IMR-90 (cell line): ENCODE measurements around the gene NT5E. TPM values are rescaled to one million over a fixed set of nuclear protein-coding genes. Genes with fewer than 3 reads are reported as not detected.

Experiments used
- ATAC-seq: fragments of 200-7000 bp; cut with Tn5 transposase; 2 replicates; pipeline ENCODE4 v1.9.1; 2020; ENCODE audit warnings: low read depth, mild to moderate bottlenecking, moderate library complexity
- BruUV-seq: library from RNA; stranded (reverse); fragments of 400-500 nt; replicated peaks from 2 replicates; lab custom pipeline; 2021; lab: Mats Ljungman, UMichigan
- CTCF ChIA-PET: fragments of 300-600 bp; formaldehyde crosslinking; extraction: SDS; loops from one replicate; lab custom pipeline; 2021; ENCODE audit warnings: antibody characterized with exemption; lab: Yijun Ruan, JAX
- POLR2A ChIA-PET: fragments of 300-600 bp; sonication (Branson Sonifier 250); formaldehyde crosslinking; loops from one replicate; lab custom pipeline; 2022; ENCODE audit warnings: antibody characterized with exemption; ENCODE audit not compliant: unreplicated experiment; lab: Charles Lee
- DNase-seq: peaks from one replicate; pipeline ENCODE4 v3.0.0; 2013
- H2AFZ ChIP-seq: replicated peaks from 2 replicates; pipeline ENCODE3; 2013; ENCODE audit warnings: low read length, mild to moderate bottlenecking; ENCODE audit not compliant: poor library complexity
- H2AK5ac ChIP-seq: 2 replicates; pipeline ENCODE4 v1.6.1; 2013; ENCODE audit warnings: low read depth, low read length, inconsistent platforms
- H2AK9ac ChIP-seq: replicated peaks from 2 replicates; pipeline ENCODE3; 2013; ENCODE audit warnings: mild to moderate bottlenecking, low read depth, low read length, moderate library complexity; ENCODE audit not compliant: poor library complexity
- H2BK120ac ChIP-seq: 2 replicates; pipeline ENCODE4 v1.6.1; 2013; ENCODE audit warnings: low read depth, low read length, inconsistent platforms
- H2BK15ac ChIP-seq: 3 replicates; pipeline ENCODE4 v1.6.1; 2013; ENCODE audit warnings: low read depth, low read length, inconsistent platforms
- H2BK20ac ChIP-seq: 2 replicates; pipeline ENCODE4 v1.6.1; 2013; ENCODE audit warnings: low read depth, mild to moderate bottlenecking, inconsistent platforms, low read length, moderate library complexity
- H2BK5ac ChIP-seq: 2 replicates; pipeline ENCODE4 v1.6.1; 2013; ENCODE audit warnings: mild to moderate bottlenecking, low read depth, low read length, inconsistent platforms; ENCODE audit not compliant: poor library complexity, severe bottlenecking
- H3K14ac ChIP-seq: replicated peaks from 2 replicates; pipeline ENCODE4 v1.6.1; 2013; ENCODE audit warnings: low read depth, low read length, inconsistent platforms
- H3K18ac ChIP-seq: 2 replicates; pipeline ENCODE4 v1.6.1; 2013; ENCODE audit warnings: low read depth, low read length, control low read depth
- H3K23ac ChIP-seq: 2 replicates; pipeline ENCODE4 v1.6.1; 2013; ENCODE audit warnings: low read depth, low read length, inconsistent platforms
- H3K27ac ChIP-seq: 2 replicates; pipeline ENCODE4 v1.5.1; 2013; ENCODE audit warnings: mild to moderate bottlenecking, control low read depth, low read length; ENCODE audit not compliant: insufficient read depth
- H3K27me3 ChIP-seq: 2 replicates; pipeline ENCODE4 v1.6.1; 2013; ENCODE audit warnings: low read length; ENCODE audit not compliant: control insufficient read depth, insufficient read depth
- H3K36me3 ChIP-seq: 2 replicates; pipeline ENCODE4 v1.6.1; 2013; ENCODE audit warnings: low read length, mixed read lengths; ENCODE audit not compliant: control insufficient read depth, insufficient read depth
- H3K4ac ChIP-seq: 2 replicates; pipeline ENCODE4 v1.6.1; 2013; ENCODE audit warnings: low read depth, low read length, inconsistent platforms
- H3K4me1 ChIP-seq: 2 replicates; pipeline ENCODE4 v1.6.1; 2013; ENCODE audit warnings: low read length, mixed read lengths; ENCODE audit not compliant: control insufficient read depth, insufficient read depth
- H3K4me2 ChIP-seq: 2 replicates; pipeline ENCODE4 v1.6.1; 2013; ENCODE audit warnings: low read depth, mild to moderate bottlenecking, control low read depth, low read length, moderate library complexity
- H3K4me3 ChIP-seq: 2 replicates; pipeline ENCODE4 v1.5.1; 2013; ENCODE audit warnings: low read depth, mild to moderate bottlenecking, control low read depth, low read length, moderate library complexity; ENCODE audit not compliant: insufficient read depth
- H3K56ac ChIP-seq: 2 replicates; pipeline ENCODE4 v1.6.1; 2013; ENCODE audit warnings: low read length, inconsistent platforms; ENCODE audit not compliant: insufficient read depth; ENCODE audit errors: extremely low read depth
- H3K79me1 ChIP-seq, 2 experiments: 2 replicates each; pipeline ENCODE4 v1.6.1; 2013; ENCODE audit warnings: low read length in 2 of 2, inconsistent platforms in 1 of 2, low read depth in 1 of 2
- H3K9ac ChIP-seq: 2 replicates; pipeline ENCODE4 v1.6.1; 2013; ENCODE audit warnings: low read depth, low read length, control low read depth
- H3K9me1 ChIP-seq: 2 replicates; pipeline ENCODE4 v1.6.1; 2013; ENCODE audit warnings: low read length, inconsistent platforms; ENCODE audit not compliant: insufficient read depth
- H3K9me3 ChIP-seq: 2 replicates; pipeline ENCODE4 v1.6.1; 2013; ENCODE audit warnings: low read length; ENCODE audit not compliant: control insufficient read depth, insufficient read depth
- H4K20me1 ChIP-seq: 2 replicates; pipeline ENCODE4 v1.6.1; 2013; ENCODE audit warnings: low read length, inconsistent platforms; ENCODE audit not compliant: insufficient read depth
- H4K5ac ChIP-seq: 2 replicates; pipeline ENCODE4 v1.6.1; 2013; ENCODE audit warnings: mild to moderate bottlenecking, low read depth, low read length, control low read depth
- H4K8ac ChIP-seq, 2 experiments: 2 replicates each; pipeline ENCODE4 v1.6.1; 2013; ENCODE audit warnings: low read depth in 2 of 2, low read length in 2 of 2, control low read depth in 1 of 2, inconsistent platforms in 1 of 2
- H4K91ac ChIP-seq: 2 replicates; pipeline ENCODE4 v1.6.1; 2013; ENCODE audit warnings: low read depth, low read length, inconsistent platforms; ENCODE audit not compliant: insufficient read depth
- BHLHE40 ChIP-seq: fragments of 150-350 bp; IDR thresholded peaks from 2 replicates; pipeline ENCODE4 v1.6.1; 2016; ENCODE audit warnings: mild to moderate bottlenecking, low read depth, low read length
- CHD1 ChIP-seq: IDR thresholded peaks from 2 replicates; pipeline ENCODE4 v1.6.1; 2012; ENCODE audit warnings: low read depth, low read length, improper control_type of control experiment
- POLR2A ChIP-seq: IDR thresholded peaks from 2 replicates; pipeline ENCODE4 v1.6.1; 2012; ENCODE audit warnings: mild to moderate bottlenecking, low read depth, low read length
- RCOR1 ChIP-seq: IDR thresholded peaks from 2 replicates; pipeline ENCODE4 v1.6.1; 2012; ENCODE audit warnings: mild to moderate bottlenecking, low read length, improper control_type of control experiment; ENCODE audit not compliant: insufficient replicate concordance
- WGBS, 2 experiments: methylation state at CpG; one replicate each; pipeline versions ENCODE4 v1.1.5 to v1.1.7; 2013; ENCODE audit warnings: missing lambda C conversion rate in 2 of 2; ENCODE audit not compliant: insufficient read length in 1 of 2; ENCODE audit errors: extremely low coverage in 2 of 2; 5-methylcytosine and 5-hydroxymethylcytosine counted together
- dilution Hi-C: fragments of 300-500 bp; cut with HindIII; formaldehyde crosslinking; loops from one replicate; pipeline ENCODE4 v1.14.3; 2018; ENCODE audit warnings: low sequenced_read_pairs; ENCODE audit not compliant: unreplicated experiment
- in situ Hi-C: fragments of 300-500 bp; cut with MboI; formaldehyde crosslinking; loops from 3 replicates; pipeline ENCODE4 v1.14.3; 2019; ENCODE audit warnings: low sequenced_read_pairs, inconsistent platforms, mixed read lengths
- intact Hi-C: fragments of 100-400 bp; cut with micrococcal nuclease; formaldehyde crosslinking; loops from 2 replicates; pipeline ENCODE4 v1.10.0; 2022
- polyA plus RNA-seq, 3 experiments: library from polyadenylated mRNA; depleted of rRNA; stranded (reverse); fragments of >200 nt; gene quantifications; 2 replicates each; pipeline ENCODE4 v1.2.3, GENCODE V29; 2012; ENCODE audit warnings: low replicate concordance in 1 of 3
- total RNA-seq: library from RNA; depleted of rRNA; stranded (reverse); fragments of >200 nt; gene quantifications from 2 replicates; pipeline ENCODE4 v1.2.3, GENCODE V29; 2012

Gene NT5E
- total and polyA plus RNA-seq, 2 of the 4 experiments (the other 2 are of a cell fraction): 153 to 280 TPM

GRCh38 chr6:85482206-85482904 is 32.5 kb downstream of the NT5E start:
- H4K5ac ChIP-seq: no peak overlapping the region
- H3K9ac ChIP-seq: no peak overlapping the region; the same call in 1 of the 2 replicates
- DNase-seq (no peak), ATAC-seq (peak; percentile 24; the same call in 1 of the 2 replicates)
- peak overlapping the region; percentile 41 for H2AK5ac ChIP-seq
- ChIA-PET POLR2A (interaction anchor here (1.0 to 1.3 kb wide), 2 partner anchors 17 to 33 kb away, joined by 3 read pairs; partner anchors contain the start of gene NT5E), CTCF (interaction anchor here (0.6 to 2.2 kb wide), 31 partner anchors 8 to 142 kb away, joined by 3 to 30 read pairs (median 4); partner anchors contain the start of gene NT5E)
- intact Hi-C loops (no loop called here), in situ Hi-C loops (loop anchor here (5.0 kb wide), 1 partner anchor 130 kb away; no protein-coding TSS in a partner anchor), dilution Hi-C loops (no loop called here)
- no peak overlapping the region for H3K4me2 ChIP-seq
- no peak overlapping the region for H3K18ac ChIP-seq
- peak overlapping the region; percentile 41; the same call in 1 of the 2 replicates for H4K91ac ChIP-seq
- H2AFZ ChIP-seq: peak overlapping the region; percentile 16
- H3K23ac ChIP-seq: peak overlapping the region; percentile 68
- H4K8ac ChIP-seq: peak overlapping the region; percentile 5 to 56; a peak in 3 of 4 replicates
- H3K56ac ChIP-seq: peak overlapping the region; percentile 4; the same call in 1 of the 2 replicates
- peak overlapping the region; percentile 60; the same call in 1 of the 2 replicates for H2BK20ac ChIP-seq
- peak overlapping the region; percentile 47 for H2BK5ac ChIP-seq
- no peaks in the 10 kb centered on the region for H3K9me3 ChIP-seq
- TF ChIP-seq CHD1: no peak
- TF ChIP-seq BHLHE40: no peak
- TF ChIP-seq POLR2A: no peak
- TF ChIP-seq RCOR1: no peak
- H3K27me3 ChIP-seq: no peaks in the 10 kb centered on the region
- peaks cover 16% of the 10 kb centered on the region for H3K9me1 ChIP-seq
- no peak overlapping the region for H3K4me3 ChIP-seq
- H3K36me3 ChIP-seq: peaks cover 16% of the 10 kb centered on the region
- no peak overlapping the region for H2AK9ac ChIP-seq
- BruUV-seq: no TSS peak
- H3K14ac ChIP-seq: peak overlapping the region; percentile 78
- peaks cover 3% of the 10 kb centered on the region; the same call in 1 of the 2 replicates for H3K4me1 ChIP-seq
- peaks cover 32 to 62% of the 10 kb centered on the region in 2 experiments for H3K79me1 ChIP-seq
- no peaks in the 10 kb centered on the region for H4K20me1 ChIP-seq
- H2BK15ac ChIP-seq: no peak overlapping the region
- H3K27ac ChIP-seq: no peak overlapping the region
- H2BK120ac ChIP-seq: peak overlapping the region; percentile 12
- no CpG with 5 or more reads among the region's 8 CpGs for WGBS, 2 experiments
- peak overlapping the region; percentile 58; the same call in 1 of the 2 replicates for H3K4ac ChIP-seq
